Measurements from ENCODE around the gene ZNF791. TPM values are rescaled to one million over a fixed set of nuclear protein-coding genes. Genes with fewer than 3 reads are reported as not detected.

ZNF791 gene
- total RNA-seq, 2 experiments from 2014 or later: 102 to 103 TPM

DNA sequence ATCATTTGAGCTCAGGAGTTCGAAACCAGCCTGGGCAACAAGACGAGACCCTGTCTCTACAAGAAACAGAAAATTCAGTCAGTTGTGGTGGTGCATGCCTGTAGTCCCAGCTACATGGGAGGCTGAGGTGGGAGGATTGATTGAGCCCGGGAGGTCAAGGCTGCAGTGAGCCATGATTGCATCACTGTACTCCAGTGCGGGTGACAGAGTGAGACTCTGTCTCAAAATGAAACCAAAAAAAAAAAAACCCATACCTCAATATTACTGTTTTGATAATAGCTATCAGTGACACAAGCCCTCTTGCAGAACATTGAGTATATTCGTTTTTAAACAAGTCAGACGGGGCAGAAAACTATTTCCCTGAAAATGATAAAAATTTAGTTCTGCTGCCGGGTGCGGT, 16.2 kb downstream of the ZNF791 start:
- ATAC-seq (ENCODE audit: poor library complexity): no peak
- ChIA-PET POLR2A (no interaction called here), CTCF (no interaction called here)
- no peaks in the 10 kb centered on the region for H3K27me3 ChIP-seq (ENCODE audit: control insufficient read depth in 1 of 2, insufficient read depth in 2 of 2, low read length in 2 of 2)
- H3K27ac Mint-ChIP-seq: no peak overlapping the region
- no peak for DNase-seq
- H3K4me1 ChIP-seq (ENCODE audit: insufficient read depth, low read length): peaks cover 2% of the 10 kb centered on the region
- H3K4me1 Mint-ChIP-seq (ENCODE audit: low read depth): peaks cover 17% of the 10 kb centered on the region
- H3K9me3 Mint-ChIP-seq: peaks cover 9% of the 10 kb centered on the region
- H3K36me3 Mint-ChIP-seq (ENCODE audit: low read depth): peaks cover 70% of the 10 kb centered on the region
- H3K9me3 ChIP-seq (ENCODE audit: control insufficient read depth in 1 of 2, insufficient read depth in 1 of 2, low read length in 2 of 2): peaks cover 9 to 23% of the 10 kb centered on the region in 2 experiments
- no peaks in the 10 kb centered on the region for H3K27me3 Mint-ChIP-seq
- no peak overlapping the region for H3K27ac ChIP-seq (ENCODE audit: low read depth in 1 of 2, low read length in 2 of 2)
- no peak overlapping the region for H3K4me3 ChIP-seq (ENCODE audit: low read length)
- H3K36me3 ChIP-seq (ENCODE audit: insufficient read depth, low read length): peaks cover 64% of the 10 kb centered on the region
- intact Hi-C loops (cut with DNase I, micrococcal nuclease): no loop called here
- TF ChIP-seq, protein P1, sequence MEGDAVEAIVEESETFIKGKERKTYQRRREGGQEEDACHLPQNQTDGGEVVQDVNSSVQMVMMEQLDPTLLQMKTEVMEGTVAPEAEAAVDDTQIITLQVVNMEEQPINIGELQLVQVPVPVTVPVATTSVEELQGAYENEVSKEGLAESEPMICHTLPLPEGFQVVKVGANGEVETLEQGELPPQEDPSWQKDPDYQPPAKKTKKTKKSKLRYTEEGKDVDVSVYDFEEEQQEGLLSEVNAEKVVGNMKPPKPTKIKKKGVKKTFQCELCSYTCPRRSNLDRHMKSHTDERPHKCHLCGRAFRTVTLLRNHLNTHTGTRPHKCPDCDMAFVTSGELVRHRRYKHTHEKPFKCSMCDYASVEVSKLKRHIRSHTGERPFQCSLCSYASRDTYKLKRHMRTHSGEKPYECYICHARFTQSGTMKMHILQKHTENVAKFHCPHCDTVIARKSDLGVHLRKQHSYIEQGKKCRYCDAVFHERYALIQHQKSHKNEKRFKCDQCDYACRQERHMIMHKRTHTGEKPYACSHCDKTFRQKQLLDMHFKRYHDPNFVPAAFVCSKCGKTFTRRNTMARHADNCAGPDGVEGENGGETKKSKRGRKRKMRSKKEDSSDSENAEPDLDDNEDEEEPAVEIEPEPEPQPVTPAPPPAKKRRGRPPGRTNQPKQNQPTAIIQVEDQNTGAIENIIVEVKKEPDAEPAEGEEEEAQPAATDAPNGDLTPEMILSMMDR (IDR thresholded peaks at IDR 0.05): no peak
- H3K4me3 Mint-ChIP-seq: no peak overlapping the region

DNA sequence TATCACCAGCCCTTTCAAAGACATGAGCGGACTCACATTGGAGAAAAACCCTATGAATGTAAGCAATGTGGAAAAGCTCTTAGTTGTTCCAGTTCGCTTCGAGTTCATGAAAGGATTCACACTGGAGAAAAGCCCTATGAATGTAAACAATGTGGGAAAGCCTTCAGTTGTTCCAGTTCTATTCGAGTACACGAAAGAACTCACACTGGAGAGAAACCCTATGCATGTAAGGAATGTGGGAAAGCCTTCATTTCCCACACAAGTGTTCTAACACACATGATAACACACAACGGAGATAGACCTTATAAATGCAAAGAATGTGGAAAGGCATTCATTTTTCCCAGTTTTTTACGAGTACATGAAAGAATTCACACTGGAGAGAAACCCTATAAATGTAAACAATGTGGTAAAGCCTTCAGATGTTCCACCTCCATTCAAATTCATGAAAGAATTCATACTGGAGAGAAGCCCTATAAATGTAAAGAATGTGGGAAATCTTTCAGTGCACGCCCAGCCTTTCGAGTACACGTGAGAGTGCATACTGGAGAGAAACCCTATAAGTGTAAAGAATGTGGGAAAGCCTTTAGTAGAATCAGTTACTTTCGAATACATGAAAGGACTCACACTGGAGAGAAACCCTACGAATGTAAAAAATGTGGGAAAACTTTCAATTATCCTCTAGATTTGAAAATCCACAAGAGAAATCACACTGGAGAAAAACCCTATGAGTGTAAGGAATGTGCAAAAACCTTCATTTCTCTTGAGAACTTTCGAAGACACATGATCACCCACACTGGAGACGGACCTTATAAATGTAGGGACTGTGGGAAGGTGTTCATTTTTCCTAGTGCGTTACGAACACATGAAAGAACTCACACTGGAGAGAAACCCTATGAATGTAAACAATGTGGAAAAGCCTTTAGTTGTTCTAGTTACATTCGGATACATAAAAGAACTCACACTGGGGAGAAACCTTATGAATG, 17.6 kb downstream of the ZNF791 start:
- no peak overlapping the region for H3K27ac Mint-ChIP-seq
- Histone ChIP-seq H3K4me1 (ENCODE audit: insufficient read depth, low read length) (no peaks in the 10 kb centered on the region), H3K27me3 (ENCODE audit: control insufficient read depth in 1 of 2, insufficient read depth in 2 of 2, low read length in 2 of 2) (no peaks in the 10 kb centered on the region), H3K27ac (ENCODE audit: low read depth in 1 of 2, low read length in 2 of 2) (no peak overlapping the region), H3K4me3 (ENCODE audit: low read length) (no peak overlapping the region), H3K36me3 (ENCODE audit: insufficient read depth, low read length) (peaks cover 64% of the 10 kb centered on the region), H3K9me3 (ENCODE audit: control insufficient read depth in 1 of 2, insufficient read depth in 1 of 2, low read length in 2 of 2) (peaks cover 9 to 23% of the 10 kb centered on the region in 2 experiments)
- TF ChIP-seq, protein P1 (IDR thresholded peaks at IDR 0.05): no peak
- POLR2A ChIA-PET: no interaction called here
- H3K9me3 Mint-ChIP-seq: peaks cover 9% of the 10 kb centered on the region
- H3K27me3 Mint-ChIP-seq: no peaks in the 10 kb centered on the region
- DNase-seq: no peak
- no peak overlapping the region for H3K4me3 Mint-ChIP-seq
- peaks cover 69% of the 10 kb centered on the region for H3K36me3 Mint-ChIP-seq (ENCODE audit: low read depth)
- intact Hi-C loops (cut with DNase I, micrococcal nuclease): no loop called here
- ATAC-seq (ENCODE audit: poor library complexity): no peak
- H3K4me1 Mint-ChIP-seq (ENCODE audit: low read depth): peaks cover 11% of the 10 kb centered on the region
- CTCF ChIA-PET: no interaction called here

DNA sequence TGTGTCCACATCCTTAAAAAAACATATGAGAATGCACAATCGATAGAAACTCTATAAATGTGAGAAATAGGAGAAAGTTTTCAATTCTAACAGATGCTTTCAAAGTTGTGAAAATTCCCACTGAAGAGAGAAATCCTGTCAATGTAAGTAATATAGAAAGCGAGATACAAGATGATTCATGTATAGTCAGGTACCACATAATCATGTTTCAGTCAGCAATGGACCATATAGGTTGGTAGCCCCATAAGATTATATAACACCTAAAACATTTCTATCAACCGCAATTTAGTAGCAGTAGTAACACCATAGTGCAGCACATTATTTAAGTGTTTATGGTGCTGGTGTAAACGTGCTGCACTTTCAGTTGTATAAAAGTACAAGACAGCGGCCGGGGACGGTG, 18.5 kb downstream of the ZNF791 start:
- DNase-seq: no peak
- H3K36me3 ChIP-seq (ENCODE audit: insufficient read depth, low read length): peaks cover 56% of the 10 kb centered on the region
- ChIA-PET CTCF (interaction anchor here (1.2 kb wide), 1 partner anchor 13 kb away, joined by 4 read pairs; no protein-coding TSS in a partner anchor), POLR2A (no interaction called here)
- no peaks in the 10 kb centered on the region for H3K27me3 ChIP-seq (ENCODE audit: control insufficient read depth in 1 of 2, insufficient read depth in 2 of 2, low read length in 2 of 2)
- H3K9me3 Mint-ChIP-seq: peaks cover 9% of the 10 kb centered on the region
- no peak overlapping the region for H3K4me3 Mint-ChIP-seq
- peaks cover 9 to 23% of the 10 kb centered on the region in 2 experiments for H3K9me3 ChIP-seq (ENCODE audit: control insufficient read depth in 1 of 2, insufficient read depth in 1 of 2, low read length in 2 of 2)
- H3K4me1 ChIP-seq (ENCODE audit: insufficient read depth, low read length): no peaks in the 10 kb centered on the region
- H3K36me3 Mint-ChIP-seq (ENCODE audit: low read depth): peaks cover 70% of the 10 kb centered on the region
- H3K27me3 Mint-ChIP-seq: no peaks in the 10 kb centered on the region
- peaks cover 9% of the 10 kb centered on the region for H3K4me1 Mint-ChIP-seq (ENCODE audit: low read depth)
- no peak for ATAC-seq (ENCODE audit: poor library complexity)
- no peak overlapping the region for H3K27ac ChIP-seq (ENCODE audit: low read depth in 1 of 2, low read length in 2 of 2)
- intact Hi-C loops (cut with DNase I, micrococcal nuclease): no loop called here
- TF ChIP-seq, protein P1 (IDR thresholded peaks at IDR 0.05): no peak
- H3K27ac Mint-ChIP-seq: no peak overlapping the region
- H3K4me3 ChIP-seq (ENCODE audit: low read length): no peak overlapping the region
